PC-3 (cell line): ENCODE data around the gene DDT.
"Not testable (repeated sequence)": the region's sequence is repeated elsewhere in the genome, so short reads cannot be mapped to it uniquely, and the experiment has no call there.

Source experiments
- CTCF ChIP-seq: fragments of 300-600 bp; sonication (generic); conservative IDR thresholded peaks from 2 replicates; pipeline ENCODE4 v1.5.1; 2017; ENCODE audit warnings: antibody characterized with exemption, low read depth, mild to moderate bottlenecking, low read length
- EZH2 ChIP-seq: fragments of 300-600 bp; sonication (generic); IDR thresholded peaks from one replicate; pipeline ENCODE4 v1.6.1; 2017; ENCODE audit warnings: antibody characterized with exemption, mild to moderate bottlenecking, low read length; ENCODE audit not compliant: unreplicated experiment
- EZH2phosphoT487 ChIP-seq: fragments of 300-600 bp; sonication (generic); IDR thresholded peaks from 2 replicates; pipeline ENCODE4 v1.6.1; 2018; ENCODE audit warnings: mild to moderate bottlenecking, antibody characterized with exemption, low read length, borderline replicate concordance

- TF ChIP-seq CTCF, EZH2, EZH2phosphoT487: not testable (repeated sequence)
These were observed 15.5 kb upstream of the DDT start for GRCh38 chr22:23989583-23990244.
